K562 (cell line): ENCODE data around the gene GRK3. TPM values are rescaled to one million over a fixed set of nuclear protein-coding genes. Genes with fewer than 3 reads are reported as not detected.

Experiments
- ATAC-seq: fragments of 200-7000 bp; cut with Tn5 transposase; 3 replicates; pipeline ENCODE4 v1.9.1; 2020; ENCODE audit warnings: moderate library complexity
- BruUV-seq: library from RNA; stranded (reverse); fragments of 400-500 nt; replicated peaks from 2 replicates; lab custom pipeline; 2021; lab: Mats Ljungman, UMichigan
- CTCF ChIA-PET: fragments of 300-600 bp; formaldehyde crosslinking; extraction: SDS; loops from one replicate; lab custom pipeline; 2021; ENCODE audit warnings: low intra/inter-chr PET ratio; lab: Yijun Ruan, JAX
- POLR2A ChIA-PET: fragments of 300-600, 350-650 bp; sonication (Branson Sonifier 250); formaldehyde crosslinking; extraction: SDS; loops from one replicate; lab custom pipeline; 2021; ENCODE audit warnings: antibody characterized with exemption, inconsistent platforms; lab: Yijun Ruan, JAX
- DNase-seq, 4 experiments: peaks; one replicate each; pipeline versions ENCODE4 v3.0.0 to v3.0.0-alpha.2; 2011 to 2018; ENCODE audit warnings: low spot score in 3 of 4, mixed read lengths in 3 of 4; ENCODE audit errors: extremely low read depth in 1 of 4
- FAIRE-seq: peaks from 2 replicates; lab custom pipeline; 2011; peaks lifted over from hg19 to GRCh38; lab: Jason Lieb, UNC
- H2AFZ ChIP-seq: 2 replicates; pipeline ENCODE4 v1.6.0; 2011; ENCODE audit warnings: low read depth, low read length, control low read depth, inconsistent platforms
- H3K27ac ChIP-seq: fragments of 200-600 bp; 3 replicates; pipeline ENCODE4 v1.8.0; 2011; ENCODE audit warnings: low read depth, mild to moderate bottlenecking, control low read depth, inconsistent platforms, low read length, moderate library complexity, mixed read lengths; ENCODE audit errors: extremely low read depth
- H3K27me3 ChIP-seq, 2 experiments: fragments of 300-600 bp in 1 of 2; 2 replicates in 1 of 2; 3 replicates in 1 of 2; pipeline versions ENCODE4 v1.6.0 to v1.8.0; 2011; ENCODE audit warnings: inconsistent platforms in 2 of 2, low read length in 2 of 2, mild to moderate bottlenecking in 1 of 2, mixed read lengths in 1 of 2, moderate library complexity in 1 of 2; ENCODE audit not compliant: control insufficient read depth in 2 of 2, insufficient read depth in 2 of 2
- H3K36me3 ChIP-seq: fragments of 300-600 bp; 3 replicates; pipeline ENCODE4 v1.8.0; 2011; ENCODE audit warnings: mild to moderate bottlenecking, low read length, inconsistent platforms; ENCODE audit not compliant: control insufficient read depth, insufficient read depth
- H3K4me1 ChIP-seq, 2 experiments: fragments of 200-600 bp in 1 of 2; replicated peaks in 1 of 2; 2 replicates in 1 of 2; 3 replicates in 1 of 2; pipeline versions ENCODE4 v1.5.1 to v1.8.0; 2011; ENCODE audit warnings: inconsistent platforms in 2 of 2, low read length in 2 of 2, mild to moderate bottlenecking in 1 of 2, mixed read lengths in 1 of 2, moderate library complexity in 1 of 2; ENCODE audit not compliant: control insufficient read depth in 2 of 2, insufficient read depth in 2 of 2
- H3K4me2 ChIP-seq: 2 replicates; pipeline ENCODE4 v1.6.1; 2011; ENCODE audit warnings: low read length, control low read depth, inconsistent platforms, mixed read lengths; ENCODE audit not compliant: insufficient read depth
- H3K4me3 ChIP-seq: fragments of 200-600 bp; sonication (generic), shearing (Covaris generic); 2 replicates; pipeline ENCODE4 v1.5.1; 2016; ENCODE audit warnings: control low read depth, inconsistent platforms
- H3K79me2 ChIP-seq: fragments of 200-600 bp; 3 replicates; pipeline ENCODE4 v1.8.0; 2011; ENCODE audit warnings: low read length, inconsistent platforms; ENCODE audit not compliant: control insufficient read depth, insufficient read depth
- H3K9ac ChIP-seq, 2 experiments: 2 replicates each; pipeline versions ENCODE4 v1.6.0 to v1.6.1; 2011; ENCODE audit warnings: low read depth in 2 of 2, low read length in 2 of 2, control low read depth in 1 of 2, inconsistent platforms in 1 of 2, mild to moderate bottlenecking in 1 of 2, mixed read lengths in 1 of 2; ENCODE audit not compliant: insufficient read depth in 1 of 2
- H3K9me1 ChIP-seq: one replicate; pipeline ENCODE4 v1.6.0; 2011; ENCODE audit warnings: inconsistent platforms, mild to moderate bottlenecking, low read length, moderate library complexity; ENCODE audit not compliant: control insufficient read depth, insufficient read depth
- H3K9me3 ChIP-seq: replicated peaks from 2 replicates; pipeline ENCODE4 v1.5.1; 2011; ENCODE audit warnings: low read depth, low read length, inconsistent platforms; ENCODE audit not compliant: control insufficient read depth, insufficient read depth
- H4K20me1 ChIP-seq: replicated peaks from 2 replicates; pipeline ENCODE4 v1.6.1; 2011; ENCODE audit warnings: low read length, inconsistent platforms, mixed read lengths; ENCODE audit not compliant: control insufficient read depth, insufficient read depth
- POLR2AphosphoS2 ChIP-seq: IDR thresholded peaks from 2 replicates; pipeline ENCODE4 v1.6.1; 2012; ENCODE audit warnings: low read length, improper control_type of control experiment
- ZBED1 ChIP-seq: IDR thresholded peaks from 2 replicates; pipeline ENCODE4 v1.6.1; 2014
- ZNF316 ChIP-seq: fragments of 450-650 bp; IDR thresholded peaks from 2 replicates; pipeline ENCODE4 v1.6.1; 2016
- ZNF785 ChIP-seq: fragments of 250-450 bp; sonication (Bioruptor Pico); IDR thresholded peaks from 2 replicates; pipeline ENCODE4 v1.4.0; 2020; ENCODE audit warnings: mild to moderate bottlenecking
- WGBS: fragments of 100-300 bp; shearing (Covaris generic); methylation state at CpG from one replicate; pipeline ENCODE4 v1.1.6; 2016; ENCODE audit warnings: low coverage, mixed read lengths; ENCODE audit not compliant: insufficient coverage; ENCODE audit errors: missing lambda C conversion rate; 5-methylcytosine and 5-hydroxymethylcytosine counted together
- in situ Hi-C: fragments of 300-500 bp; cut with MboI; formaldehyde crosslinking; loops from 4 replicates; pipeline ENCODE4 v1.15.0; 2018; ENCODE audit warnings: inconsistent platforms, mixed read lengths
- intact Hi-C: fragments of 100-400 bp; cut with micrococcal nuclease; formaldehyde crosslinking; loops from 2 replicates; pipeline ENCODE4 v1.14.2; 2022
- polyA plus RNA-seq, 8 experiments: library from polyadenylated mRNA; depleted of rRNA in 4 of 8; stranded (reverse) in 5 of 8; unstranded in 3 of 8; fragments of >200 nt; fragmentation: Nextera tagmentation in 2 of 8; fragmentation: Illumina TruSeq in 1 of 8; extraction: Ambion mirVana in 2 of 8; extraction: Trizol in 1 of 8; gene quantifications; 2 replicates each; pipeline versions ENCODE4 v1.2.1 to v1.2.3, GENCODE V29; 2011 to 2014; ENCODE audit warnings: inconsistent platforms in 1 of 8, missing spikeins in 1 of 8
- total RNA-seq, 7 experiments: library from RNA; depleted of rRNA in 6 of 7; stranded (reverse); fragments of >200 nt in 6 of 7; fragmentation: Illumina TruSeq in 2 of 7; extraction: Trizol in 2 of 7; gene quantifications; 2 replicates each; pipeline versions ENCODE4 v1.2.1 to v1.2.3, GENCODE V29; 2011 to 2021; ENCODE audit warnings: low replicate concordance in 1 of 7
- TF ChIP-seq, protein P1 (sequence below): fragments of 250-450 bp; sonication (Bioruptor Pico); IDR thresholded peaks from 2 replicates; pipeline ENCODE4 v1.5.0; 2020; ENCODE audit warnings: mild to moderate bottlenecking, borderline replicate concordance

Gene GRK3
- total and polyA plus RNA-seq, 9 of the 15 experiments (the other 6 are each of a cell fraction or from before 2014, with no cell fraction given), result 1.4 to 7.6 (median 3.6) TPM

- Histone ChIP-seq H3K4me2 (no peak overlapping the region), H3K4me3 (no peak overlapping the region), H3K4me1 (no peaks in the 10 kb centered on the region), H3K79me2 (no peaks in the 10 kb centered on the region), H3K27ac (no peak overlapping the region), H3K9me3 (no peaks in the 10 kb centered on the region), H3K36me3 (no peaks in the 10 kb centered on the region), H2AFZ (no peak overlapping the region), H3K27me3 (no peaks in the 10 kb centered on the region), H3K9ac (no peak overlapping the region), H3K9me1 (no peaks in the 10 kb centered on the region), H4K20me1 (no peaks in the 10 kb centered on the region)
- WGBS, result 64% methylated on average over 7 of the region's 7 CpGs
- no peak for TF ChIP-seq POLR2AphosphoS2
- TF ChIP-seq, protein P1, sequence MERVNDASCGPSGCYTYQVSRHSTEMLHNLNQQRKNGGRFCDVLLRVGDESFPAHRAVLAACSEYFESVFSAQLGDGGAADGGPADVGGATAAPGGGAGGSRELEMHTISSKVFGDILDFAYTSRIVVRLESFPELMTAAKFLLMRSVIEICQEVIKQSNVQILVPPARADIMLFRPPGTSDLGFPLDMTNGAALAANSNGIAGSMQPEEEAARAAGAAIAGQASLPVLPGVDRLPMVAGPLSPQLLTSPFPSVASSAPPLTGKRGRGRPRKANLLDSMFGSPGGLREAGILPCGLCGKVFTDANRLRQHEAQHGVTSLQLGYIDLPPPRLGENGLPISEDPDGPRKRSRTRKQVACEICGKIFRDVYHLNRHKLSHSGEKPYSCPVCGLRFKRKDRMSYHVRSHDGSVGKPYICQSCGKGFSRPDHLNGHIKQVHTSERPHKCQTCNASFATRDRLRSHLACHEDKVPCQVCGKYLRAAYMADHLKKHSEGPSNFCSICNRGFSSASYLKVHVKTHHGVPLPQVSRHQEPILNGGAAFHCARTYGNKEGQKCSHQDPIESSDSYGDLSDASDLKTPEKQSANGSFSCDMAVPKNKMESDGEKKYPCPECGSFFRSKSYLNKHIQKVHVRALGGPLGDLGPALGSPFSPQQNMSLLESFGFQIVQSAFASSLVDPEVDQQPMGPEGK, result no peak
- TF ChIP-seq ZNF316, result no peak
- no peak for TF ChIP-seq ZNF785 (CRISPR knock-in tag)
- TF ChIP-seq ZBED1, result no peak
- intact Hi-C loops (no loop called here), in situ Hi-C loops (loop anchor here (5.0 kb wide), 1 partner anchor 62 kb away; no protein-coding TSS in a partner anchor)
- no TSS peak for BruUV-seq
- POLR2A ChIA-PET, result interaction anchor here (0.6 kb wide), 1 partner anchor 11 kb away, joined by 3 read pairs; no protein-coding TSS in a partner anchor
- CTCF ChIA-PET, result no interaction called here
- ATAC-seq (no peak), DNase-seq (no peak), FAIRE-seq (no peak)
These were observed 146.0 kb downstream of the GRK3 start for GRCh38 chr22:25710501-25710900.
